Endodermal cell (in vitro differentiated cells): ENCODE measurements around the gene OR51D1. TPM values are rescaled to one million over a fixed set of nuclear protein-coding genes. Genes with fewer than 3 reads are reported as not detected.

Experiments used
- DNase-seq: peaks from one replicate; pipeline ENCODE4 v3.0.0-alpha.2; 2017
- H3K27ac ChIP-seq: 2 replicates; pipeline ENCODE4 v1.5.1; 2013; ENCODE audit warnings: mild to moderate bottlenecking, low read depth, low read length, moderate library complexity
- H3K27me3 ChIP-seq: 2 replicates; pipeline ENCODE4 v1.6.1; 2013; ENCODE audit warnings: mild to moderate bottlenecking, low read length, moderate library complexity; ENCODE audit not compliant: insufficient read depth, control insufficient read depth, poor library complexity, severe bottlenecking
- H3K36me3 ChIP-seq: 2 replicates; pipeline ENCODE4 v1.7.0; 2013; ENCODE audit warnings: mild to moderate bottlenecking, low read length, moderate library complexity; ENCODE audit not compliant: control insufficient read depth, insufficient read depth
- H3K4me1 ChIP-seq: one replicate; pipeline ENCODE4 v1.7.0; 2013; ENCODE audit warnings: low read length; ENCODE audit not compliant: control insufficient read depth, insufficient read depth
- H3K4me3 ChIP-seq: 2 replicates; pipeline ENCODE4 v1.5.1; 2013; ENCODE audit warnings: mild to moderate bottlenecking, low read length, moderate library complexity
- H3K9ac ChIP-seq: 2 replicates; pipeline ENCODE4 v1.6.1; 2013; ENCODE audit warnings: mild to moderate bottlenecking, low read length, moderate library complexity; ENCODE audit not compliant: poor library complexity, severe bottlenecking; ENCODE audit errors: extremely low read depth
- H3K9me3 ChIP-seq: 2 replicates; pipeline ENCODE4 v1.6.1; 2013; ENCODE audit warnings: mild to moderate bottlenecking, low read length, moderate library complexity; ENCODE audit not compliant: control insufficient read depth
- H3K27ac Mint-ChIP-seq: 2 replicates; pipeline ENCODE4 v1.8.0; 2020; ENCODE audit warnings: mixed read lengths
- H3K27me3 Mint-ChIP-seq: 2 replicates; pipeline ENCODE4 v1.8.0; 2021; ENCODE audit warnings: mild to moderate bottlenecking, mixed read lengths; ENCODE audit not compliant: insufficient read depth
- H3K36me3 Mint-ChIP-seq: 2 replicates; pipeline ENCODE4 v1.8.0; 2020; ENCODE audit warnings: low read depth, mixed read lengths
- H3K4me1 Mint-ChIP-seq: 2 replicates; pipeline ENCODE4 v1.8.0; 2020; ENCODE audit warnings: mixed read lengths
- H3K4me3 Mint-ChIP-seq: 2 replicates; pipeline ENCODE4 v1.8.0; 2020; ENCODE audit warnings: mild to moderate bottlenecking, moderate library complexity, mixed read lengths
- H3K9me3 Mint-ChIP-seq: 2 replicates; pipeline ENCODE4 v1.8.0; 2020; ENCODE audit warnings: mild to moderate bottlenecking, mixed read lengths
- WGBS, 2 experiments: methylation state at CpG; one replicate each; pipeline versions ENCODE4 v1.1.5 to v1.1.7; 2013; ENCODE audit warnings: missing lambda C conversion rate in 2 of 2, mixed read lengths in 1 of 2; ENCODE audit not compliant: insufficient coverage in 1 of 2, insufficient read length in 1 of 2; 5-methylcytosine and 5-hydroxymethylcytosine counted together
- total RNA-seq, 2 donors: library from RNA; stranded (reverse); fragmentation: NEBNext Ultra II Directional in 1 of 2; extraction: Animal tissue kit (Norgen Biotek cat#: 25700) in 1 of 2; gene quantifications; 2 replicates in 1 of 2; 3 replicates in 1 of 2; pipeline ENCODE4 v1.2.1, GENCODE V29; 2021
- TF ChIP-seq, protein P1 (sequence below): fragments of 200-600 bp; sonication (generic); conservative IDR thresholded peaks from 2 replicates; pipeline ENCODE4 v1.5.0; 2021; ENCODE audit warnings: antibody characterized with exemption, mild to moderate bottlenecking

OR51D1 gene
- total RNA-seq, 2 donors from 2014 or later, result not detected

DNA sequence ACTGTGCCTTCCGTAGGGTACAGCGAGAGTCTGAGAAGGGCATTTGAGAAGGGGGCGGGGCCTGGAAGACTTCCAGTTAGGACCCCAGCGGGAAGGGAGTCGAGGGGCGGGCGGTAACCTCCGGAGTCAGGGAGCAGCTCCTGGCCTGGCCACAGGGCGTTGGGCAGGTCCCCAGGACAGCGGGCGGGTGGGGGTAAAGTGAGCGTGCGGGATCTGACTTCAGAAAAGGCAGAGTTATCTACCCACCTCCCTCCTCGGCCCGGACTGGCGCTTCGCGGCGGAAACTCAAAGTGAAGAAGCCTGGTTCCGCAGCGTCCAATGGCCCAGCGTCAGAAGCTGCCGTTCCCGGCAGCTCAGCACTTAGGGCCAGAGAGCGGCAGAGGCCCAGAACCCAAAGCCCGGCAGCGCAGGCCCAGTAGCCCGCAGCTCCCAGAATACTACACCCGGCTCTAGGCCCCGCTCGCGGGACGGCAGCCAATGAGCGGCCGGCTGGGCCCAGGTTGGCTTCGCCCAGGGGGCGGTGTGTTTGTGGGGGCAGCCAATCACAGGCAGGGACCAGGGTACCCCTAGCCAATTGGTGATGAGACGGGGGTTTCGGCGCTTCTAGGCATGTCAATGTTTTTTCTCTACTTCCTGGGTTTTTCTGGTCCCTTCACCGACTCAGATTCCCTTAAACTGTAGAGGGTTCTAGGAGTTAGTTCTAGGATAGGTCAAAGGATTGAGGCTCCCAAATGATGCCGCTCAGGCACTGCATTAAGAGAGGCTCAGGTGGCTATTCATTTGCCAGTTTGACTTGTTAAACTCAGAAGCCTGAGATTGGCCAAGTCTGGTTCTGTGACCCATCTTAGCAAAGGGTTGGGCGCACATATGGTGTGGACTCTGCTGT lies 29.3 kb upstream of the OR51D1 start, which contains the start of gene TRIM68:
Gene TRIM68, minus strand, starts transcription at position 451 of the 886 bp plus-strand sequence. CDS start 2,727 bp downstream, outside the sequence.
- Histone ChIP-seq H3K27ac (peak within 1 kb of the TSS; percentile 76), H3K4me1 (no peaks in the 10 kb centered on the region), H3K36me3 (peaks cover 9% of the 10 kb centered on the region), H3K27me3 (peaks cover 6% of the 10 kb centered on the region), H3K9me3 (no peaks in the 10 kb centered on the region), H3K4me3 (peak within 1 kb of the TSS; percentile 82), H3K9ac (peak within 1 kb of the TSS; percentile 52)
- Mint-ChIP-seq H3K27ac (peak within 1 kb of the TSS; percentile 94), H3K9me3 (peaks cover 7% of the 10 kb centered on the region), H3K36me3 (peaks cover 11% of the 10 kb centered on the region), H3K4me3 (peak within 1 kb of the TSS; percentile 85), H3K27me3 (peaks cover 18% of the 10 kb centered on the region), H3K4me1 (peaks cover 15% of the 10 kb centered on the region)
- TF ChIP-seq, protein P1, sequence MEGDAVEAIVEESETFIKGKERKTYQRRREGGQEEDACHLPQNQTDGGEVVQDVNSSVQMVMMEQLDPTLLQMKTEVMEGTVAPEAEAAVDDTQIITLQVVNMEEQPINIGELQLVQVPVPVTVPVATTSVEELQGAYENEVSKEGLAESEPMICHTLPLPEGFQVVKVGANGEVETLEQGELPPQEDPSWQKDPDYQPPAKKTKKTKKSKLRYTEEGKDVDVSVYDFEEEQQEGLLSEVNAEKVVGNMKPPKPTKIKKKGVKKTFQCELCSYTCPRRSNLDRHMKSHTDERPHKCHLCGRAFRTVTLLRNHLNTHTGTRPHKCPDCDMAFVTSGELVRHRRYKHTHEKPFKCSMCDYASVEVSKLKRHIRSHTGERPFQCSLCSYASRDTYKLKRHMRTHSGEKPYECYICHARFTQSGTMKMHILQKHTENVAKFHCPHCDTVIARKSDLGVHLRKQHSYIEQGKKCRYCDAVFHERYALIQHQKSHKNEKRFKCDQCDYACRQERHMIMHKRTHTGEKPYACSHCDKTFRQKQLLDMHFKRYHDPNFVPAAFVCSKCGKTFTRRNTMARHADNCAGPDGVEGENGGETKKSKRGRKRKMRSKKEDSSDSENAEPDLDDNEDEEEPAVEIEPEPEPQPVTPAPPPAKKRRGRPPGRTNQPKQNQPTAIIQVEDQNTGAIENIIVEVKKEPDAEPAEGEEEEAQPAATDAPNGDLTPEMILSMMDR, result peak; percentile 35
- 6 to 38% methylated on average over 5 to 43 of the region's 43 CpGs for WGBS, 2 experiments
- peak; percentile 98 for DNase-seq

DNA sequence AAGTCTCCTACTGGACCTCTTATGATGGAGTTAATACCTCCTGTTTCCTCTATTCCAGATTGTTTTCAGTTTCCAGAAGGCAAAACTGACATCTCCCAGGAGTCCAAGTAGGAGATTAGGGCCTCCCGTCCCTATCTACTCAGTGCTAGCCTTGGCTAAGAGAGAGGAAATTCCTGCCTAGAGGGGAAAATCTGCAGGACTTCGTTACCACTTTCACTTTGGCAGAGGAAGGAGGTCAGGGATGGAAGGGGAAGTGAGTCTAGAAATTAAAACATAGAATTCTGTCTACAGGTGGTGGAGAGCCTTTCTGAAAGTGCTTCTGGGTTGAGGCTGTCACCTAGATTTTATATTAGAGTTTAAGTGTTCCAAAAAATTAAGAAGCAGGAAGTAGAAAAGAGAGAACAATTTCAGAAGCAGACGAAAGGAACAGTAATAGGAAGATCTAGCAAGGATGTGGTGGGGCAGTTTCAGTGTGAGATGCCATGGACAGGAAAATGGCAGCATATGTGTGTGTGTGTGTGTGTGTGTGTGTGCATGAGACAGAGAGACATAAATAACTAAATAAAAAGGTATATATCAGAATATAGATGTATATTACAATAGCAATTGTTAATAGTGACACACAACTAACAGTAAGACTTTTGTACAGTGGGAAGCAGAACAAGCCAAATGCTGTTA lies 26.9 kb upstream of the OR51D1 start:
- Histone ChIP-seq H3K9me3 (no peaks in the 10 kb centered on the region), H3K4me3 (no peak overlapping the region), H3K4me1 (no peaks in the 10 kb centered on the region), H3K36me3 (no peaks in the 10 kb centered on the region), H3K9ac (no peak overlapping the region), H3K27me3 (peaks cover 28% of the 10 kb centered on the region), H3K27ac (no peak overlapping the region)
- no peak for DNase-seq
- H3K9me3 Mint-ChIP-seq, result peaks cover 7% of the 10 kb centered on the region
- H3K4me3 Mint-ChIP-seq, result no peak overlapping the region
- 70 to 75% methylated on average over 2 to 3 of the region's 3 CpGs for WGBS, 2 experiments
- no peak overlapping the region for H3K27ac Mint-ChIP-seq
- peaks cover 15% of the 10 kb centered on the region for H3K4me1 Mint-ChIP-seq
- peaks cover 22% of the 10 kb centered on the region for H3K27me3 Mint-ChIP-seq
- TF ChIP-seq, protein P1, result no peak
- no peaks in the 10 kb centered on the region for H3K36me3 Mint-ChIP-seq

DNA sequence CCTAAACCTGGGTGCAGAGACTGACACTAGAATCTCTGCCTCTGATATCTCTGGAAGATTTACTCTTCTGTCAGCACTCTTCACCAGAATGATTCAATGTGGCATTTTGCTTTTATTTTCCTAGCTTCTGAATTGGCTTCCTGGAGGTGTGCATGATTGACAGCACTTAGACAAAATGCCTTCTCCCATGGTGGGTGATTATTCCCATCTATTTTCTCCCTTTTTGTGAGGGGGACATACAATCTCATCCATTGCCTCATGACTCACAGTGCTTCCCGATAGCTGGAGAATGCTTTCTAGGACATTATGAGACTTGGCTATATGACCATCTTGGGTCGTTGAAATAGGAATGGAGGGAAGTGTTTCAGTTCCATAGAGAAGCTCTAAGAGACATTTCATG lies 25.3 kb upstream of the OR51D1 start:
- H3K4me1 Mint-ChIP-seq, result peaks cover 10% of the 10 kb centered on the region
- no peak overlapping the region for H3K9ac ChIP-seq
- H3K9me3 ChIP-seq, result no peaks in the 10 kb centered on the region
- TF ChIP-seq, protein P1, result no peak
- peaks cover 28% of the 10 kb centered on the region for H3K27me3 ChIP-seq
- H3K27ac ChIP-seq, result no peak overlapping the region
- H3K4me1 ChIP-seq, result no peaks in the 10 kb centered on the region
- H3K4me3 Mint-ChIP-seq, result no peak overlapping the region
- WGBS, 2 experiments, result 83 to 88% methylated on average over 1 to 2 of the region's 2 CpGs
- no peak overlapping the region for H3K27ac Mint-ChIP-seq
- H3K36me3 ChIP-seq, result no peaks in the 10 kb centered on the region
- no peaks in the 10 kb centered on the region for H3K36me3 Mint-ChIP-seq
- peaks cover 22% of the 10 kb centered on the region for H3K27me3 Mint-ChIP-seq
- DNase-seq, result no peak
- peaks cover 7% of the 10 kb centered on the region for H3K9me3 Mint-ChIP-seq
- H3K4me3 ChIP-seq, result no peak overlapping the region
